Activated CD4-positive, alpha-beta T cell treated with anti-CD3 and anti-CD28 coated beads, Interleukin-2, amount 10 ng/mL, durations not matched to agents 7 days and 5 days (primary cell): ENCODE data around the gene UCN. TPM values are rescaled to one million over a fixed set of nuclear protein-coding genes. Genes with fewer than 3 reads are reported as not detected.
A peak's percentile ranks its signal among the peaks of the same experiment; 100 is the strongest.
"Not testable (repeated sequence)": the region's sequence is repeated elsewhere in the genome, so short reads cannot be mapped to it uniquely, and the experiment has no call there.

ENCODE experiments used
- CTCF ChIA-PET: fragments of 350-600 bp; sonication (Branson Sonifier 250); formaldehyde crosslinking; loops from one replicate; lab custom pipeline; 2021; ENCODE audit warnings: antibody characterized with exemption; lab: Charles Lee
- POLR2A ChIA-PET: fragments of 350-600 bp; sonication (Branson Sonifier 250); formaldehyde crosslinking; loops from one replicate; lab custom pipeline; 2021; ENCODE audit warnings: antibody characterized with exemption; lab: Charles Lee
- DNase-seq: peaks from one replicate; pipeline ENCODE4 v3.0.0-alpha.2; 2020
- H3K27ac Mint-ChIP-seq: one replicate; pipeline ENCODE4 v1.8.0; 2021; ENCODE audit warnings: mild to moderate bottlenecking, moderate library complexity, mixed read lengths
- H3K27me3 Mint-ChIP-seq: one replicate; pipeline ENCODE4 v1.8.0; 2021; ENCODE audit warnings: mixed read lengths
- H3K36me3 Mint-ChIP-seq: one replicate; pipeline ENCODE4 v1.8.0; 2021; ENCODE audit warnings: low read depth, mixed read lengths
- H3K4me1 Mint-ChIP-seq: one replicate; pipeline ENCODE4 v1.8.0; 2021; ENCODE audit warnings: mixed read lengths
- H3K4me3 Mint-ChIP-seq: one replicate; pipeline ENCODE4 v1.8.0; 2021; ENCODE audit warnings: mild to moderate bottlenecking, moderate library complexity, mixed read lengths
- H3K9me3 Mint-ChIP-seq: one replicate; pipeline ENCODE4 v1.8.0; 2021; ENCODE audit warnings: mixed read lengths
- total RNA-seq, 2 experiments: library from RNA; stranded (reverse); gene quantifications; one replicate each; pipeline ENCODE4 v1.2.3, GENCODE V29; 2021

The UCN gene
- total RNA-seq, 2 experiments from 2014 or later, result 2.3 to 2.8 TPM

DNA sequence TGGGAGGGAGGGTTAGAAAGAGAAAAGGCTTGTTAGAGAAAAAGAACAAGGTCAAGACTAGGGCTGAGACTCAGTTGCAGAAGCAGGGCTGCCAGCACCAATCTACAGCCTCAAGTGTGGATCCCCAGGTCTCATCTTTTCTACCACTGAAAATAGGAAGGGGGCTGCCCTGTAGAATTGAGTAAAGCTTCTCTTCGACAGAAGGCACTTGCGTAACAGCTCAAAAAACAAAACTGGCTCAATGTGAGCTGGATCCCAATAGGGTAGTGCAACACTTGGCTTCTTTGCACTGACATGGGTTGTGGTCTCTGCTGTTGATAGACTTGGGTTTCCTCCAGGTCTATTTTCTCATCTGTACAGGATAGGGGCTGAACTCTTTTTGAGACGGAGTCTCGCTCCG is 16.5 kb upstream of the UCN start:
- Mint-ChIP-seq H3K36me3 (peaks cover 32% of the 10 kb centered on the region), H3K4me1 (peaks cover 23% of the 10 kb centered on the region), H3K27ac (no peak overlapping the region), H3K27me3 (no peaks in the 10 kb centered on the region), H3K4me3 (peak overlapping the region; percentile 38), H3K9me3 (no peaks in the 10 kb centered on the region)
- ChIA-PET POLR2A (no interaction called here), CTCF (interaction anchor here (0.6 to 1.5 kb wide), 4 partner anchors 21 to 359 kb away, joined by 3 to 4 read pairs (median 3); no protein-coding TSS in a partner anchor)
- no peak for DNase-seq

GRCh38 chr2:27323596-27324285 is 15.5 kb upstream of the UCN start:
- Mint-ChIP-seq H3K4me1 (peaks cover 23% of the 10 kb centered on the region), H3K27ac (peak overlapping the region; percentile 94), H3K4me3 (peak overlapping the region; percentile 89), H3K27me3 (no peaks in the 10 kb centered on the region), H3K36me3 (peaks cover 27% of the 10 kb centered on the region), H3K9me3 (no peaks in the 10 kb centered on the region)
- DNase-seq, result no peak
- POLR2A ChIA-PET, result no interaction called here
- CTCF ChIA-PET, result interaction anchor here (0.6 to 1.7 kb wide), 9 partner anchors 16 to 360 kb away, joined by 3 to 5 read pairs (median 3); partner anchors contain the start of genes UCN and ZNF513

DNA sequence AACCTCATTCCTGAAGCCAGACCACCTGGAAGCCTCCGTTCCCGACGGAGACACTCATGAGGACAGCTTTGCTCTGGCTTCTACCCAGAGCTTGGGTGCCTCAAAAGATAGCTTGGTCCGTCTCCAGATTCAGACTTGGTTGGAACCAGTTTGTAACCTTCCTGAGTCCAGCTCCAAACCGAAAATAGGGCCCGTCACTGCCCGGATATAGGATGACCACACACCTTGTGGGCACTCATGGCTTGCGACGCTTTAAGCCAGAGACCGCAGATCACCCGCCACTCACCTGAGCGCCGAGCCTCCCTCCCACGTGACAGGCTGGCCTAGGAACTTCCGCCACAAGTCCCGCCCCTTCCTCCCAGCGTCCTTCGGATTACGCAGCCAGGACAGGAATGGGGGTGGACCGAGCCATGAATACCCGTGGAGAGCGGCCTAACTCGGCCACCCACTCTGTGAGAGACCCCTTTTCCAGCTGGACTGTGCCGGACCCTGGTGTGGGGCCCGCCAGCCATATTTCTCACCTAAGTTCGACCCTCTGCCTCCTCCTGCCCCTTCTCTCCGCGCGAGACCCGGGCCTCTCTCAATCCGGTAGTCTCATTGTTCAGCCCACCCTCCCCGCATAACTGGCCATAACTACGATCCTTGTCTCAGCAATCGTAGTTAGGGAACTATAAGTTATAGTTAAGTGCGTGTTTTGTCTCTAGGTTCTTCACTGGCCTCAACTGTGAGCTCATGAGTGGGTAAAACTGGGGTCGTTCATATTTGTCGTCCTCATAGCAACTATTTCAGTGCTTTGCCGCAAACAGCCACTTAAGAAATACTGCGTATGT is 14.7 kb upstream of the UCN start, which contains the start of gene MPV17:
Gene MPV17, minus strand, starts transcription at position 332 of the 830 bp plus-strand sequence. CDS start 580 bp downstream, outside the sequence.
- ChIA-PET CTCF (interaction anchor here (1.1 to 1.8 kb wide), 7 partner anchors 15 to 235 kb away, joined by 3 to 8 read pairs (median 4); partner anchors contain the start of genes UCN and ZNF513), POLR2A (no interaction called here)
- Mint-ChIP-seq H3K27ac (peak within 1 kb of the TSS; percentile 94), H3K4me1 (peaks cover 23% of the 10 kb centered on the region), H3K27me3 (no peaks in the 10 kb centered on the region), H3K36me3 (peaks cover 19% of the 10 kb centered on the region), H3K4me3 (peak within 1 kb of the TSS; percentile 89), H3K9me3 (no peaks in the 10 kb centered on the region)
- peak; percentile 92 for DNase-seq

DNA sequence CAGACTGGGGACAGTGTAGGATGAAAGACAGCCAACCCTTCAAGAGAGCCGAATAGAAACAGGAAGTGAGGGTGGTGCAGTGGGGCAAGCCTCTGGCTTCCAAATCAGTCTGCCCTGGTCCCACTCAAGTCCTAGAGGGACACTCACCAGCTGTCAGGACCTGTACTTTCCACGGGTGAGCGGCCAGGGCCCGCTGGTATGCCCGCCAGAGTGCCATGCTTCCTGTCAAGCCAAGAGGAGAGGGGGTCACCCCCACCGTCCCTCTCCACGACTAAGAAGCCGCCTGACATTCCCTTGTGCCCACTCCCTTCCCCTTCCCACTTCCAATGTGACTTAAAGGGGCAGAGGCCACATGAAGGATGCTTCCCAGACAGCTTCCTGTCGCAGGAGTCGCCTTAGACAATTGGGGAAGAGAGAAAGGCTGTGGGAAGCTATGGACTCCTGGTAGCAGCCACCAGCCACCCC is 14.1 kb upstream of the UCN start:
- Mint-ChIP-seq H3K36me3 (peaks cover 15% of the 10 kb centered on the region), H3K4me3 (peak overlapping the region; percentile 89), H3K4me1 (peaks cover 23% of the 10 kb centered on the region), H3K27ac (peak overlapping the region; percentile 94), H3K9me3 (no peaks in the 10 kb centered on the region), H3K27me3 (no peaks in the 10 kb centered on the region)
- peak; percentile 29 for DNase-seq
- ChIA-PET POLR2A (no interaction called here), CTCF (interaction anchor here (1.4 to 1.8 kb wide), 5 partner anchors 14 to 234 kb away, joined by 3 to 8 read pairs (median 4); partner anchors contain the start of gene UCN)

- ChIA-PET POLR2A (no interaction called here), CTCF (interaction anchor here (0.5 kb wide), 1 partner anchor 258 kb away, joined by 3 read pairs; no protein-coding TSS in a partner anchor)
- no peak for DNase-seq
- Mint-ChIP-seq H3K4me3 (peak overlapping the region; percentile 89), H3K27ac (peak overlapping the region; percentile 61), H3K9me3 (no peaks in the 10 kb centered on the region), H3K4me1 (peaks cover 23% of the 10 kb centered on the region), H3K36me3 (peaks cover 4% of the 10 kb centered on the region), H3K27me3 (no peaks in the 10 kb centered on the region)
Measured at GRCh38 chr2:27320958-27321543, 12.8 kb upstream of the UCN start.

DNA sequence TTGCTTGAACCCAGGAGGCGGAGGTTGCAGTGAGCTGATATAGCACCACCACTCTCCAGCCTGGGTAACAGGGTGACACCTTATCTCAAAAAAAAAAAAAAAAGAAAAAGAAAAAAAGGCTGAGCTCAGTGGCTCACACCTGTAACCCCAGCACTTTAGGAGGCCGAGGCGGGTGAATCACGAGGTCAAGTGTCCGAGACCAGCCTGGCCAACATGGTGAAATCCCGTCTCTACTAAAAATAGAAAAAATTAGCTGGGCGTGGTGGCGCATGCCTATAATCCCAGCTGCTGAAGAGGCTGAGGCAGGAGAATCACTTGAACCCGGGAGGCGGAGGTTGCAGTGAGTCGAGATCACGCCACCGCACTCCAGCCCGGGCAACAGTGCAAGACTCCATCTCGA is 11.6 kb upstream of the UCN start:
- POLR2A ChIA-PET, CTCF ChIA-PET, H3K36me3 Mint-ChIP-seq, DNase-seq, H3K9me3 Mint-ChIP-seq, H3K4me3 Mint-ChIP-seq, H3K27me3 Mint-ChIP-seq, H3K27ac Mint-ChIP-seq: not testable (repeated sequence)
- H3K4me1 Mint-ChIP-seq, result peaks cover 23% of the 10 kb centered on the region

GRCh38 chr2:27316655-27317412 is 8.6 kb upstream of the UCN start:
- POLR2A ChIA-PET, result no interaction called here
- DNase-seq, result no peak
- Mint-ChIP-seq H3K27me3 (no peaks in the 10 kb centered on the region), H3K27ac (no peak overlapping the region), H3K4me1 (peaks cover 8% of the 10 kb centered on the region), H3K9me3 (no peaks in the 10 kb centered on the region), H3K36me3 (peaks cover 5% of the 10 kb centered on the region), H3K4me3 (no peak overlapping the region)
- CTCF ChIA-PET, result interaction anchor here (0.8 kb wide), 1 partner anchor 13 kb away, joined by 3 read pairs; no protein-coding TSS in a partner anchor

DNA sequence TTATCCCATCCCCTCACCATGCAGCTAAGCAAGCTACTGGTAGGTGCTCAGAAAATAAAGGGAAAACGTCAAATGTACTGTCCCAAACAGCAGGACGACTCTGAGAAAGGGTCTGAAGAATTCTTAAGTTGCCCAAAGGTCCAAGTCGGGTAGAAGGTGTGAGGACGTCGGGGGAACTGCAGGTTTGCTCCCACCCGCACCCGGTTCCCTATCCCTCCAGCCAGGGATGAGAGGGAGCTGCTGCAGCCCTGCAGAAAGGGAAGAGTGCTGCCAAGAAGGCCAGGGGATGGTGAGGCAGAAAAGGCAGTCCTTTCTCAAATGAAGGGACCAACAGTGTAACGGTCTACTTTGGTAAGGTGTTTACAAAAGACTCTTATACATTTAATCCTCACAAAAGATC is 6.9 kb upstream of the UCN start:
- H3K4me3 Mint-ChIP-seq, result no peak overlapping the region
- no peak overlapping the region for H3K27ac Mint-ChIP-seq
- ChIA-PET CTCF (interaction anchor here (2.1 kb wide), 1 partner anchor 11 kb away, joined by 13 read pairs; no protein-coding TSS in a partner anchor), POLR2A (no interaction called here)
- no peaks in the 10 kb centered on the region for H3K4me1 Mint-ChIP-seq
- H3K27me3 Mint-ChIP-seq, result no peaks in the 10 kb centered on the region
- DNase-seq, result no peak
- H3K36me3 Mint-ChIP-seq, result peaks cover 10% of the 10 kb centered on the region
- H3K9me3 Mint-ChIP-seq, result no peaks in the 10 kb centered on the region

DNA sequence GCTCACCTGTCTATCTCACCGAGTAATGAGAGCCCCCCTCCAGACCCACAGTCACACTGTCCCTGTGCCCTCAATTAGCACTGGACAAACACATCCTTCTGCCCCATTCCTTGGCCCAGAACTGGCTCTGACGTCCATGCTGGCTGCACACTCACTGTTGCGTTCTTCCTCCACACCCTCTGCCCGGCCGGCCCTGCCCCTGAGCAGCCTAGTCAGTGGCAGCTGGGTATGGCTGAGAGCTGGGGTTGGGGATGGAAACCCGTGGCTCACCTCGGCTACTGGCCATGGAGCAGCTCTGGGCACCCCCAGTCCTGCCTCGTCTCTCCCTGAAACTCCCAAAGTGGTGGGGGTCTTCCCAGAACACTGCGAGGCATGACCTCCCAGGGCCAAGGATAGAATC is 6.5 kb upstream of the UCN start:
- Mint-ChIP-seq H3K9me3 (no peaks in the 10 kb centered on the region), H3K27me3 (no peaks in the 10 kb centered on the region), H3K36me3 (peaks cover 12% of the 10 kb centered on the region), H3K27ac (no peak overlapping the region), H3K4me1 (no peaks in the 10 kb centered on the region), H3K4me3 (no peak overlapping the region)
- POLR2A ChIA-PET, result no interaction called here
- CTCF ChIA-PET, result interaction anchor here (0.9 to 2.1 kb wide), 2 partner anchors 11 to 31 kb away, joined by 3 to 13 read pairs; no protein-coding TSS in a partner anchor
- DNase-seq, result no peak

GRCh38 chr2:27313882-27314645 is 5.8 kb upstream of the UCN start:
- ChIA-PET POLR2A (no interaction called here), CTCF (interaction anchor here (0.6 to 2.1 kb wide), 4 partner anchors 10 to 100 kb away, joined by 3 to 13 read pairs (median 3); no protein-coding TSS in a partner anchor)
- H3K4me1 Mint-ChIP-seq, result no peaks in the 10 kb centered on the region
- no peak for DNase-seq
- H3K36me3 Mint-ChIP-seq, result peaks cover 17% of the 10 kb centered on the region
- H3K27me3 Mint-ChIP-seq, result no peaks in the 10 kb centered on the region
- H3K4me3 Mint-ChIP-seq, result no peak overlapping the region
- no peaks in the 10 kb centered on the region for H3K9me3 Mint-ChIP-seq
- no peak overlapping the region for H3K27ac Mint-ChIP-seq

- Mint-ChIP-seq H3K27ac (no peak overlapping the region), H3K27me3 (peaks cover 4% of the 10 kb centered on the region), H3K9me3 (no peaks in the 10 kb centered on the region), H3K4me1 (no peaks in the 10 kb centered on the region), H3K36me3 (peaks cover 19% of the 10 kb centered on the region), H3K4me3 (no peak overlapping the region)
- no peak for DNase-seq
- CTCF ChIA-PET, result interaction anchor here (1.2 to 1.9 kb wide), 3 partner anchors 9 to 61 kb away, joined by 4 to 7 read pairs (median 5); no protein-coding TSS in a partner anchor
- POLR2A ChIA-PET, result no interaction called here
Measured at GRCh38 chr2:27312152-27312551, 3.9 kb upstream of the UCN start.
